Lower lobe of right lung (tissue), 2 donors: ENCODE data around the gene OCA2. TPM values are rescaled to one million over a fixed set of nuclear protein-coding genes. Genes with fewer than 3 reads are reported as not detected.
"Not testable (repeated sequence)": the region's sequence is repeated elsewhere in the genome, so short reads cannot be mapped to it uniquely, and the experiment has no call there.

Experiments
- ATAC-seq, 2 donors: fragments of 200-7000 bp; cut with Tn5 transposase; one replicate each; pipeline ENCODE4 v1.9.1; 2020 to 2022; ENCODE audit warnings: mild to moderate bottlenecking in 2 of 2, moderate library complexity in 2 of 2
- DNase-seq: peaks from one replicate; pipeline ENCODE4 v3.0.0-alpha.2; 2020
- H3K27ac ChIP-seq: fragments of 200-600 bp; one replicate; pipeline ENCODE4 v1.8.0; 2022
- H3K27me3 ChIP-seq: fragments of 200-600 bp; one replicate; pipeline ENCODE4 v1.8.0; 2022; ENCODE audit warnings: low read depth
- H3K36me3 ChIP-seq: fragments of 200-600 bp; one replicate; pipeline ENCODE4 v1.8.0; 2022; ENCODE audit warnings: mild to moderate bottlenecking
- H3K4me1 ChIP-seq: fragments of 200-600 bp; one replicate; pipeline ENCODE4 v1.8.0; 2022
- H3K4me3 ChIP-seq: fragments of 200-600 bp; one replicate; pipeline ENCODE4 v1.8.0; 2022; ENCODE audit warnings: mild to moderate bottlenecking
- H3K9me3 ChIP-seq: fragments of 200-600 bp; one replicate; pipeline ENCODE4 v1.8.0; 2022
- intact Hi-C: fragments of 100-400 bp; cut with DNase I; formaldehyde crosslinking; loops from one replicate; pipeline ENCODE4 v1.11.0; 2022
- total RNA-seq: library from RNA; stranded (reverse); fragmentation: NEBNext Ultra II Directional; extraction: Animal tissue kit (Norgen Biotek cat#: 25700); gene quantifications from one replicate; pipeline ENCODE4 v1.2.1, GENCODE V29; 2021
- TF ChIP-seq, protein P1 (sequence below): fragments of 200-600 bp; IDR thresholded peaks from one replicate; pipeline ENCODE4 v1.8.0; 2022; ENCODE audit warnings: antibody characterized with exemption, mild to moderate bottlenecking
- donor health status: DM: no; HTN: yes; CAD: no; lungs with severe emphysema.

Gene OCA2
- total RNA-seq, 1 donor from 2014 or later: 1.2 TPM

GRCh38 chr15:27769652-27770051, 329.5 kb downstream of the OCA2 start:
- intact Hi-C loops: no loop called here
- Histone ChIP-seq H3K4me1 (no peaks in the 10 kb centered on the region), H3K9me3 (no peaks in the 10 kb centered on the region), H3K27ac (no peak overlapping the region), H3K4me3 (no peak overlapping the region), H3K27me3 (no peaks in the 10 kb centered on the region), H3K36me3 (no peaks in the 10 kb centered on the region)
- ATAC-seq (peak in 1 of 2 donors; percentile 38), DNase-seq (no peak)
- TF ChIP-seq, protein P1, sequence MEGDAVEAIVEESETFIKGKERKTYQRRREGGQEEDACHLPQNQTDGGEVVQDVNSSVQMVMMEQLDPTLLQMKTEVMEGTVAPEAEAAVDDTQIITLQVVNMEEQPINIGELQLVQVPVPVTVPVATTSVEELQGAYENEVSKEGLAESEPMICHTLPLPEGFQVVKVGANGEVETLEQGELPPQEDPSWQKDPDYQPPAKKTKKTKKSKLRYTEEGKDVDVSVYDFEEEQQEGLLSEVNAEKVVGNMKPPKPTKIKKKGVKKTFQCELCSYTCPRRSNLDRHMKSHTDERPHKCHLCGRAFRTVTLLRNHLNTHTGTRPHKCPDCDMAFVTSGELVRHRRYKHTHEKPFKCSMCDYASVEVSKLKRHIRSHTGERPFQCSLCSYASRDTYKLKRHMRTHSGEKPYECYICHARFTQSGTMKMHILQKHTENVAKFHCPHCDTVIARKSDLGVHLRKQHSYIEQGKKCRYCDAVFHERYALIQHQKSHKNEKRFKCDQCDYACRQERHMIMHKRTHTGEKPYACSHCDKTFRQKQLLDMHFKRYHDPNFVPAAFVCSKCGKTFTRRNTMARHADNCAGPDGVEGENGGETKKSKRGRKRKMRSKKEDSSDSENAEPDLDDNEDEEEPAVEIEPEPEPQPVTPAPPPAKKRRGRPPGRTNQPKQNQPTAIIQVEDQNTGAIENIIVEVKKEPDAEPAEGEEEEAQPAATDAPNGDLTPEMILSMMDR: no peak

DNA sequence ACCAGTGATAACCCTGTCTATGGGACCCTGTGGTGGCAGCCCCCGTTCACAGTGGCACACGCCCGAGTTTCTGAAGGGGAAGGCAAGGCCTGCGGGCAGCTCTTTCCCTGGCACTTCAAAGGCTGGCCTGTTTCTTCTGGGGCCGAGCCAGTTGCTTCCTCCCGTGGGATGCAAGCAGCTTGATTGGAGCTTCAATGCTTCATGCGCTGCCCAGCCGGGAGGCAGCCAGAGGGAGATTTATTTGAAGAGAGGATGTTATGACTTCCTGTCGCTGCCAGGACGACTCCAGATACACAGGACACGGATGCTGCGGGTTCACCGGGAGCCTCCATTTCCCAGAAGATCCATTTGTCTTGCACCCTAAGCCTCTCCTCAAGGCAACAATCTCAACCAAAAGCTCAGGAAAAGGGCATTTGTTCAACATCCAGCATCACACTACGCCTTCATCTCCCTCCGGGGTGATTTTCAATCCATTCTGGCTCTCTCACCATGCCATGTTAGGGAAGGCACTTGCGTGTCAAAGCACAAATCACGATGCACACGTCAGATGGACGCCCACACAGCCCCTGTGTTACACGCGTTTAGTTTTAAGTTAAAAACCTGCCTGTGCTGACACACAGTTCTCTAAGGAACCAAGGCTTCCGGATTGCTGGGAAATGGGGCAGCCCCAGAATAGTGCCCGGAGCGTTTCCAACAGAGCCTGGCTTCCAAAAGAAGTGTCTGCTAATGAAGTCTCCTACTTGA, 330.2 kb downstream of the OCA2 start:
- H3K4me1 ChIP-seq: no peaks in the 10 kb centered on the region
- H3K27me3 ChIP-seq: no peaks in the 10 kb centered on the region
- no peaks in the 10 kb centered on the region for H3K36me3 ChIP-seq
- TF ChIP-seq, protein P1: no peak
- H3K4me3 ChIP-seq: no peak overlapping the region
- DNase-seq: no peak
- H3K27ac ChIP-seq: no peak overlapping the region
- intact Hi-C loops: no loop called here
- H3K9me3 ChIP-seq: no peaks in the 10 kb centered on the region
- no peak for ATAC-seq

- H3K27ac ChIP-seq: no peak overlapping the region
- no peaks in the 10 kb centered on the region for H3K9me3 ChIP-seq
- TF ChIP-seq, protein P1: no peak
- H3K4me3 ChIP-seq: no peak overlapping the region
- ATAC-seq (no peak), DNase-seq (no peak)
- no peaks in the 10 kb centered on the region for H3K4me1 ChIP-seq
- intact Hi-C loops: no loop called here
- no peaks in the 10 kb centered on the region for H3K27me3 ChIP-seq
- H3K36me3 ChIP-seq: no peaks in the 10 kb centered on the region
Measured at GRCh38 chr15:27767918-27768640, 331.0 kb downstream of the OCA2 start.

- intact Hi-C loops, DNase-seq, H3K27me3 ChIP-seq, H3K4me1 ChIP-seq, ATAC-seq, H3K9me3 ChIP-seq, H3K36me3 ChIP-seq, H3K4me3 ChIP-seq, H3K27ac ChIP-seq: not testable (repeated sequence)
Measured at GRCh38 chr15:27767430-27767829, 331.7 kb downstream of the OCA2 start.

DNA sequence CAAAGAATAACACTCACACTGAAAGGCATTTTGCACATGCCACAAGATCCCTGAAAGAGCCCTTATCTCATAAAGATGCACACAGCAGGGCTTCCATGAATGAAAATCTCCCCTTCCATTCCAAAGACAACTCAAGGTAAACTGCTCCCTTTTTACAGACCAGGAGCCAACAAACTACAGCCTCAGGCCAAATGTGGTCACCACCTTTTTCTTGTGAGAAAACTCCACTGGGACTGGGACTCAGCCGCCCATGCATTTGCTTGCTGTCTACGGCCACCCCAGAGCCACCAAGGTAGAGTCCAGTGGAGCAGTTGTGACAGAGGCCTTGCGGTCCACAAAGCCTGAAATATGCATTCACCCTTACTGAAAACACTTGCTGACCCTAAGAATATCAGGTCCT, 334.8 kb downstream of the OCA2 start:
- Histone ChIP-seq H3K9me3 (no peaks in the 10 kb centered on the region), H3K27ac (no peak overlapping the region), H3K36me3 (no peaks in the 10 kb centered on the region), H3K4me1 (no peaks in the 10 kb centered on the region), H3K4me3 (no peak overlapping the region), H3K27me3 (no peaks in the 10 kb centered on the region)
- intact Hi-C loops: no loop called here
- no peak for DNase-seq
- TF ChIP-seq, protein P1: no peak
- ATAC-seq: no peak

GRCh38 chr15:27763514-27763913, 335.6 kb downstream of the OCA2 start:
- no peak for ATAC-seq
- H3K4me3 ChIP-seq: no peak overlapping the region
- no peaks in the 10 kb centered on the region for H3K4me1 ChIP-seq
- no peaks in the 10 kb centered on the region for H3K27me3 ChIP-seq
- H3K9me3 ChIP-seq: no peaks in the 10 kb centered on the region
- H3K36me3 ChIP-seq: no peaks in the 10 kb centered on the region
- no peak for DNase-seq
- TF ChIP-seq, protein P1: no peak
- H3K27ac ChIP-seq: no peak overlapping the region
- intact Hi-C loops: no loop called here
